Adrenal gland (tissue), 12 donors: ENCODE data around the gene FIBIN. TPM values are rescaled to one million over a fixed set of nuclear protein-coding genes. Genes with fewer than 3 reads are reported as not detected.

Experiments
- DNase-seq, 7 donors: peaks; one replicate each; pipeline ENCODE4 v3.0.0-alpha.2; 2019 to 2020
- H3K27ac ChIP-seq, 5 donors: fragments of 200-600 bp; sonication (generic) in 4 of 5; 1 replicate in 3 of 5; 2 replicates in 2 of 5; pipeline versions ENCODE4 v1.5.1 to v1.8.0; 2016 to 2020; ENCODE audit warnings: mild to moderate bottlenecking in 1 of 5
- H3K27me3 ChIP-seq: fragments of 200-600 bp; 2 replicates; pipeline ENCODE4 v1.8.0; 2021
- H3K36me3 ChIP-seq, 2 donors: fragments of 200-600 bp; replicated peaks in 1 of 2; 1 replicate in 1 of 2; 2 replicates in 1 of 2; pipeline versions ENCODE4 v1.5.1 to v1.8.0; 2018 to 2022
- H3K4me1 ChIP-seq, 2 donors: fragments of 200-600 bp; replicated peaks in 1 of 2; 1 replicate in 1 of 2; 2 replicates in 1 of 2; pipeline versions ENCODE4 v1.5.1 to v1.8.0; 2018 to 2021
- H3K4me3 ChIP-seq, 4 donors: fragments of 200-600 bp; sonication (generic) in 3 of 4; one replicate each; pipeline ENCODE4 v1.5.1; 2016 to 2018
- H3K9me3 ChIP-seq, 3 donors: fragments of 200-600 bp; sonication (generic) in 1 of 3; replicated peaks in 1 of 3; 1 replicate in 2 of 3; 2 replicates in 1 of 3; pipeline versions ENCODE4 v1.5.1 to v1.8.0; 2016 to 2021
- POLR2A ChIP-seq, 2 donors: fragments of 450-650 bp; IDR thresholded peaks; one replicate each; pipeline ENCODE4 v1.6.1; 2017; ENCODE audit warnings: antibody characterized with exemption in 2 of 2, mild to moderate bottlenecking in 2 of 2, moderate library complexity in 1 of 2
- WGBS, 4 donors: extraction: QIAGEN DNeasy Blood & Tissue Kit in 2 of 4; methylation state at CpG; one replicate each; pipeline versions ENCODE4 v1.1.5 to v1.1.7; 2013 to 2017; 5-methylcytosine and 5-hydroxymethylcytosine counted together
- intact Hi-C, 2 donors: fragments of 100-400 bp; cut with DNase I; formaldehyde crosslinking; loops; one replicate each; pipeline versions ENCODE4 v1.14.1 to v1.15.0; 2022 to 2023
- polyA plus RNA-seq, 3 donors: library from polyadenylated mRNA; stranded (reverse); fragments of 200-250 nt in 2 of 3; fragments of 350-450 nt in 1 of 3; fragmentation: Illumina TruSeq in 1 of 3; extraction: RNeasy Lipid Tissue Mini Kit (QIAGEN cat#74804) in 1 of 3; gene quantifications; one replicate each; pipeline ENCODE4 v1.2.3, GENCODE V29; 2013 to 2014
- total RNA-seq, 9 donors: library from RNA; depleted of rRNA in 4 of 9; stranded (reverse); fragments of >200 nt in 4 of 9; fragments of 120-200 nt in 1 of 9; fragmentation: NEBNext Ultra II Directional in 1 of 9; extraction: Animal tissue kit (Norgen Biotek cat#: 25700) in 1 of 9; gene quantifications; one replicate each; pipeline versions ENCODE4 v1.1.0 to v1.2.4, GENCODE V29; 2013 to 2023
- TF ChIP-seq, protein P1 (sequence below), 6 experiments: fragments of 450-650 bp in 4 of 6; fragments of 200-600 bp in 2 of 6; sonication (generic) in 1 of 6; IDR thresholded peaks; 1 replicate in 5 of 6; 2 replicates in 1 of 6; pipeline versions ENCODE4 v1.5.1 to v1.8.0; 2016 to 2021; ENCODE audit warnings: antibody characterized with exemption in 6 of 6, mild to moderate bottlenecking in 2 of 6, moderate library complexity in 1 of 6
- donor health status: healthy with polysubstance abuse.
- donor health status: Bipolar disorder and iron deficiency.
- donor health status: DM: yes; HTN: yes; CAD: no.
- donor health status: DM: no; HTN: no; CAD: no.
- donor health status: DM: no; HTN: no; CAD: no.
- donor health status: DM: yes; HTN: yes; CAD: no.

FIBIN gene
- total and polyA plus RNA-seq, 12 donors = 1.4 to 11.1 (median 3.9) TPM

DNA sequence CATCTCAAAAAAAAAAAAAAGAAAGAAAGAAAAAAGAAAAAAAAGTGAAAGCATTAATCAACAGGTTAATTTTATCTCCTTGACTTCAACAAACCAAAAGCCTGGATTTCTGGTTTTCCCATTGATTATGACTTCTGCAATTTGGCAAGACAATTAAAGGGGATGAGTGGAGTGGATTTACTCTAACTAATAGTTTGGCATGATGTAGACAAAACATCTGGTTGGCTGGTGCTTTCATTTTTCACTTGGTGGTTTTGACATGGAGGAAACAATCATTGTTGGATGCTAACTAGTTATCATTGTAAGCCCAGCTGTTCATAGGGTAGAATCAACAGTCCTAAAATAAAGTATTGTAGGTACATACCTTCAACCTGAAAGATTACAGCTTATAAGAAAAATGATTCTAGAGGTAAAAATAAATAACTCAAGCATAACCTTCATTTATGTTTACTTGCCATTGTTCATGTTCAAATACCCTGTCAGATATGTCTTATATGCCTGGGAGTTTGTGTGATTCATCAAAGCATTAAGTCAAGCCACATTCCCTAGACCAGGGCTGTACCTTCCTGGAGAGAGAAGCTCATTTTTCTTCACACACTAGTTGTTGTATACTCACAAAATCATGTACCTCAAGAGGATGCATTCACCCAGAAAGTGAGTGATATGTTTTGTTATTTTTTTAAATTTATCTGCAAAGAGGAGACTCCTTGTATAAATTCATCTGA is 15.1 kb downstream of the FIBIN start:
- Histone ChIP-seq H3K9me3 (no peaks in the 10 kb centered on the region), H3K27ac (no peak overlapping the region), H3K27me3 (no peaks in the 10 kb centered on the region), H3K36me3 (no peaks in the 10 kb centered on the region), H3K4me1 (no peaks in the 10 kb centered on the region), H3K4me3 (no peak overlapping the region)
- intact Hi-C loops = no loop called here
- no peak for TF ChIP-seq POLR2A (IDR thresholded peaks at IDR 0.05)
- TF ChIP-seq, protein P1, sequence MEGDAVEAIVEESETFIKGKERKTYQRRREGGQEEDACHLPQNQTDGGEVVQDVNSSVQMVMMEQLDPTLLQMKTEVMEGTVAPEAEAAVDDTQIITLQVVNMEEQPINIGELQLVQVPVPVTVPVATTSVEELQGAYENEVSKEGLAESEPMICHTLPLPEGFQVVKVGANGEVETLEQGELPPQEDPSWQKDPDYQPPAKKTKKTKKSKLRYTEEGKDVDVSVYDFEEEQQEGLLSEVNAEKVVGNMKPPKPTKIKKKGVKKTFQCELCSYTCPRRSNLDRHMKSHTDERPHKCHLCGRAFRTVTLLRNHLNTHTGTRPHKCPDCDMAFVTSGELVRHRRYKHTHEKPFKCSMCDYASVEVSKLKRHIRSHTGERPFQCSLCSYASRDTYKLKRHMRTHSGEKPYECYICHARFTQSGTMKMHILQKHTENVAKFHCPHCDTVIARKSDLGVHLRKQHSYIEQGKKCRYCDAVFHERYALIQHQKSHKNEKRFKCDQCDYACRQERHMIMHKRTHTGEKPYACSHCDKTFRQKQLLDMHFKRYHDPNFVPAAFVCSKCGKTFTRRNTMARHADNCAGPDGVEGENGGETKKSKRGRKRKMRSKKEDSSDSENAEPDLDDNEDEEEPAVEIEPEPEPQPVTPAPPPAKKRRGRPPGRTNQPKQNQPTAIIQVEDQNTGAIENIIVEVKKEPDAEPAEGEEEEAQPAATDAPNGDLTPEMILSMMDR (IDR thresholded peaks at IDR 0.05) = no peak
- DNase-seq = no peak

DNA sequence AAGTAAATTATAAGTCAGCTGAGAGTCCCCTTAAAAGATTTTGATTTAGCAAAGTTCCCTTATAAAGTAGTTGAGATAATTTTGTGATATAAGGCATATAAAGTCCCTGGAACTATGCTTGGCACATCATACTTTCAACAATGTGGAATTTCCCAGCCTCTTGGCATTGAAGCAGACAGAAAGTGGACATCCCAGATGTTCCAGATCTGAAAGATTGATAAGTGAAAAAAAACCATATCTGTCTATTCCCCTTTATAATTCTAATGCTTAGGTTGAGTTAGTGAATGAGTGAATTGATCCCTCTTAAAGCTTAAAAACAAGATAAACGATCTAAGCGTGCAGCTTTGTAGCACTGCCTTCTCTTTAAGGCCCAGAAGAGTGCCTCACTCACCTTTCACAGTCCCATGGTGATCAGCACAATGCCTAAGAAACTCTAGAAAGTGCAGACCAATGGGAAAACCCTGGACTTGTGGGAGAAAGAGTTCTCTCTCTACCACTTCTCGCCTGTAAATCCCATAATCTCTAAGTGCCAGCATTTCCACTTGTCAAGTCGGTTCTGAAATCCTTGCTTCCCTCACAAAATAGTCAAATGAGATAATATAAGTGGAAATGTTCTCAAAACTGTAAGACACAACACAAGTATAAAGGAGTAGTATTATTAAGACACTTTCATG is 17.8 kb downstream of the FIBIN start:
- Histone ChIP-seq H3K4me1 (no peaks in the 10 kb centered on the region), H3K27me3 (no peaks in the 10 kb centered on the region), H3K27ac (no peak overlapping the region), H3K4me3 (no peak overlapping the region), H3K36me3 (no peaks in the 10 kb centered on the region), H3K9me3 (no peaks in the 10 kb centered on the region)
- intact Hi-C loops = no loop called here
- TF ChIP-seq, protein P1 (IDR thresholded peaks at IDR 0.05) = no peak
- TF ChIP-seq POLR2A (IDR thresholded peaks at IDR 0.05) = no peak
- DNase-seq = no peak
- 68 to 87% (median 80%) methylated on average over 4 of the region's 4 CpGs for WGBS, 4 donors

DNA sequence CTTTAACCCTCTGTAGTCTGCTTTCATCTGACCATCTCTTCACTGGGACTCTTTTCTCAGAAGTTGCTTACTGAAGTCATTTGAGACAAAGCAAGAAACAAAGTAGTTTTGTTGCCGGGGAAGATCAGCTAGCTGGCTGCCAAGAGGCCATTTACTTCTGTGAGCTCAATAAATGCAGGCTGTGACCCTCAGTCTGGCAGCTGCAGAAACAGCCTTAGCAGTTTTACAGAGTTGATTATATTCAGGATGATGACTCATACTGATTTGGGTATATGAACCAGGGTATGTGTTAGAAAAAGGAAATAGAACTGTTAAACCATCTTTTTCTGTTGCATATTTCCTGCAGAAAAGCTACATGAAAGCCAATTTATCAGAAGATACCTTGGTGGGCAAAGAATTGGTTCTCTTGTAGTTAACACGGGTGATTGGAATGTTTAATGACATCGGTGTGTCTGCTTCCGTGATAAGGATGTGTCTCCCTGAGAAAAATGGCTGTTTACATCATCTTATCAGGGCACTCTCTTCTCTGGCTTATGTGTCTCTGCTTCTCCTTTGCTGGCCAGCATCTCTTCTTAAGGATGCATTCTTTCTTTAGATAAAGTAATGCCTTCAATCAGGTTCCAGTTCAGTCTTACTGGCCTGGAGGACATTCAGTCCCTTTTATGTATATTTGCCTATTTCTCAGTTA is 18.5 kb downstream of the FIBIN start:
- WGBS, 4 donors = 21 to 26% (median 22%) methylated on average over 4 of the region's 4 CpGs
- H3K36me3 ChIP-seq = no peaks in the 10 kb centered on the region
- TF ChIP-seq, protein P1 (IDR thresholded peaks at IDR 0.05) = no peak
- no peak for TF ChIP-seq POLR2A (IDR thresholded peaks at IDR 0.05)
- intact Hi-C loops = no loop called here
- no peak overlapping the region for H3K4me3 ChIP-seq
- no peaks in the 10 kb centered on the region for H3K27me3 ChIP-seq
- H3K9me3 ChIP-seq = no peaks in the 10 kb centered on the region
- H3K27ac ChIP-seq = no peak overlapping the region
- peak in 3 of 7 donors; percentile 19 to 60 (median 26) for DNase-seq
- no peaks in the 10 kb centered on the region for H3K4me1 ChIP-seq

DNA sequence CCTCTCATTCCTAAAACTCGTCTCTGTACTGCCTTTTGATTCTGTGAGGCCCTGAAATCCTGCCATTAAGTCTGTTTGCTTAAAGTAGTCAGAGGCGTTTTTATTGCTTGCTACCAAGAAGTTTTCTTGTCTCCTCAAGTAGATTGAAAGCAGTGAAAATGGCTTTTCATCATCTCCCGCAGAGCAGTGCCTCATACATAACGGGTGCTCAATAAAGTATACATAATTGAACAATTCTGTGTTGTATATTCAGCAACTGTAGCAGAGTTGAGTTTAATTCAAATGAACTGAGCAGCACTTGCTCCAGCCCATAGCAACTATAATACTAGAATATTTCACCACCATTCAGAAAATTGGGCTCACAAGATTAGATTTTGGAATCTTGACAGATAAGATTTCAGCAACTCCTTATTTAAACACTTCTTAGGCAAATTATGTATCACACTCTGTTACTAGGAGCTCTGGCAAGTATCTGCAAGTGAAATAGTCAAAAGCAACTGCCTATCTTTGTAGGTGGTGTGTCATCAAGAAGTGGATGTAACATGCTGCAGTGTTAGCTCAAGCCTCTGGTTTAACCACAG is 20.0 kb downstream of the FIBIN start:
- DNase-seq = no peak
- no peak overlapping the region for H3K4me3 ChIP-seq
- no peak for TF ChIP-seq POLR2A (IDR thresholded peaks at IDR 0.05)
- TF ChIP-seq, protein P1 (IDR thresholded peaks at IDR 0.05) = no peak
- intact Hi-C loops = no loop called here
- no peaks in the 10 kb centered on the region for H3K4me1 ChIP-seq
- no peaks in the 10 kb centered on the region for H3K9me3 ChIP-seq
- H3K27ac ChIP-seq = no peak overlapping the region
- H3K36me3 ChIP-seq = no peaks in the 10 kb centered on the region
- H3K27me3 ChIP-seq = no peaks in the 10 kb centered on the region
- WGBS, 4 donors = 61 to 70% (median 66%) methylated on average over 4 of the region's 4 CpGs
